GM18499 (cell line): ENCODE measurements around the gene WIPI1.
"Not testable (repeated sequence)": the region's sequence is repeated elsewhere in the genome, so short reads cannot be mapped to it uniquely, and the experiment has no call there.

Experiments
- ATAC-seq: cut with Tn5 transposase; IDR thresholded peaks from one replicate; pipeline ENCODE4 v1.9.1; 2021; ENCODE audit warnings: moderate number of reproducible peaks; ENCODE audit not compliant: insufficient read depth, unreplicated experiment

The WIPI1 gene

GRCh38 chr17:68457168-68457538, at the start of gene WIPI1:
WIPI1 (minus strand) TSS chr17:68457496; CDS start chr17:68457421, 75 bp downstream.
- ATAC-seq = peak; percentile 6

- no peak for ATAC-seq
Measured at GRCh38 chr17:68505951-68506350, 48.7 kb upstream of the WIPI1 start.

DNA sequence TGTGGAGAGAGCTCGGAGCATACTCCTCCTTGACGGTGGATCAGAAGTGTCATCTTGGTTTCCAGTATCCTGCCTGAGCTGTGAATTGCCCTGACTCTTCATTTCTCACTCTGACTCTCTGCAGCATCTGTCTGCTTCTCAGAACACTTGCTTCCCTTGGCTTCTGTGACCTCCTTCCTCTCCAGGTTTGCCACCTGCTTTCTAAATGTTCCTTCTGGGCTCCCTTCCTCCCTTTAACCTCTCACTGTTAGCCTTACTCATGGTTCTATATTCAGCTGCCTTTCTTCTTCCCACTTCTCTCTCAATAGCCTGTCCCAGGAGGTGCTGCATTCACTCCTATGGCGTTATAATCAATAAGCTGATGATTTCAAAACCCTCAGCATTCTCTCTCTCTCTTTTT, 43.8 kb upstream of the WIPI1 start:
- ATAC-seq = no peak

DNA sequence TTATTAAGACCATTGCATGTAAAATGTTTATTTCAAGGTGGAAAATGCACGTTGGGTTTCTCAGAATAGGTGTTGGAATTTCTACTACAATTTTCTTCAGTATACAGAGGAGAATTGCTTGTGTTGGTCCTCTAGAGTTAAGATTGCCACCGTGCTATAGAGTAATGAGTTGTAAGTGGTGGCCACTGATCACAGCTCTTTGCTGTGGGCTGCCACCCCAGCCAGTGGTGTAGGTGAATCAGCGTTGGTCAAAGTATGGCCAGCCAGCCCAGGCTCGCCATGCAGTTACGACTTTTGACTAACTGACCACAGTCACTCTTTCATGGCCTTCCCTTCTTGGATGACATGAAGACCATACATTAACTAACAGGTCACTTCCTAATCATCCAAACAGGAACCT, 42.3 kb upstream of the WIPI1 start:
- no peak for ATAC-seq

GRCh38 chr17:68498479-68499326, 41.4 kb upstream of the WIPI1 start:
- ATAC-seq = peak; percentile 4

- ATAC-seq = peak; percentile 94
Measured at GRCh38 chr17:68497885-68498319, 40.6 kb upstream of the WIPI1 start.

DNA sequence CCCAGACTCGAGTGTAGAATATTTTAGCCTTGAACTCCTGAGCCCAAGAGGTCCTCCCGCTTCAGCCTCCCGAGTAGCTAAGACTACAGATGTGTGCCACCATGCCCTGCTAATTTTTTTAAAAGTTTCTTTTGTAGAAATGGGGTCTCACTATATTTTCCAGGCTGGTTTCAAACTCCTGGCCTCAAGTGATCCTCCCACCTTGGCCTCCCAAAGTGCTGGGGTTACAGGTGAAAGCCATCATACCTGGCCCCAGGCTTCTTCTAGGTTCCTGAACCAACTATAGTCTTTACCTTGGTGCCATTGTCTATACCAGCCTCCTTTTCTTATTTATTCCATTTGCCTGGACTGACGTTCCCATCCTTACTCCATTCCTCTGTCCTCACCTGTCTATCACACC, 37.8 kb upstream of the WIPI1 start:
- no peak for ATAC-seq

DNA sequence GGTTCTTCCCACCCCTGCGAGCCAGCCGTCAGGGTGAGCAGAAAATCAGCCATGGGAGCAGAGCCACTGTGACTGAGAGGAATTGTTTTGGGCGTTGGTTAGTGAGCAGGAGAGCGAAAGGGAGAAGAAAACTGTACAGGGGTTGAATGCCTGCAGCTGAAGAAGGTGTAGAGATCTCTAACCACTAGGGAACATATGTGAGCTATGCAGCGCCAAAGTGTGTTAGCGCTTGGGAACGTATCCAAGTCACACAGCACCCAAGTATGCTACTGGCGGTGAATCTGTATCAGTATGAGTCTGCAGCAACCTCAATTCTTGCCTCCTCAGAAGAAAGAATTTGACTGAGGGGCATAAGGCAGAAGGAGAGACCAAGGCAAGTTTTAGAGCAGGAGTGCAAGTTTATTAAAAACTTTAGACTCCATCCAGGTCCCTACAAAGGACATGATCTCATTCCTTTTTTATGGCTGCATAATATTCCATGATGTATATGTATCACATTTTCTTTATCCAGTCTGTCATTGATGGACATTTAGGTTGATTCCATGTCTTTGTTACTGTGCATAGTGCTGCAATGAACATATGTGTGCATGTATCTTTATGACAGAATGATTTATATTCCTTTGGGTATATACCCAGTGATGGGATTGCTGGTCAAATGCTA, 35.2 kb upstream of the WIPI1 start:
- not testable (repeated sequence) for ATAC-seq

DNA sequence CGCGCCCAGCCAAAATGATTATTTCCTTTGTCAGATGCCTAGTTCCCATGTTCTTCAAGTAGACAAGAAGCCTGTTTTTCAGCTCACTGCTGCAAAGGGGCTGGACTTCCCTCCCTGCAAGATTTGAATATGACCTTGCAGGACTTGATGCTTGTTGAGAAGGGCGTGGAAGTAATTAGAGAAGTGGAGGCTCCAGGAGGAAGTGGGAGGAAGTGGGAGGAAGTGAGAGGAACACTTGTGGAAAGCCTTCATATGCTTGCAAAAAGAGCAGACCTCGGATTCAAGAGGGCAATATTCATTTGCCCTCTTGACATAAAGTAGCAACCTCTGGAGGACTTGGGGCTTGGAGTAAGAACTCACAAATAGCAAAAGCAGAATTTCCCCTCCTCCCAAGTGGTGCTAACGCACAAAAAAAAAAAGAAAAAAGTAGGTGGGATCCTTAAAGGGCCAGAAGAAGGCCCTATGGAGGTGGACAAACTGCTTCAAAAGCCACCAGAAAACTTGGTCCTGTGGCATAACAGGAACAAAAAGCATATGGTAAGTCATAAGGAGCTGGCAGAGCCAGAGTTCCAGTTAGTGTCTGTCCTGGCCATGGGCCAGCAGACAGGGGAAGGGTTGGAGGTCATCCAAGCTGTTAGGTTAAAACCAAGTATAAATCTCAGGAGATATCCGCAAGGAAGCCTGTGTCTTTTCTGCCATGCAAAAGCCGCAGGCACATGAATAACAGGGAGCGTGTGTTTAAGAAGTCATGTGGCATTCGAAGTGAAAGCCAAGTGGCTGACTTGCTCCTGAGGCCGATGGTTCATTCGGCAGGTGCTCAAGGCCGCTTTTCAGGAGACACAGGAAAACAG, 34.3 kb upstream of the WIPI1 start:
- no peak for ATAC-seq

- ATAC-seq = no peak
Measured at GRCh38 chr17:68489919-68490318, 32.6 kb upstream of the WIPI1 start.

DNA sequence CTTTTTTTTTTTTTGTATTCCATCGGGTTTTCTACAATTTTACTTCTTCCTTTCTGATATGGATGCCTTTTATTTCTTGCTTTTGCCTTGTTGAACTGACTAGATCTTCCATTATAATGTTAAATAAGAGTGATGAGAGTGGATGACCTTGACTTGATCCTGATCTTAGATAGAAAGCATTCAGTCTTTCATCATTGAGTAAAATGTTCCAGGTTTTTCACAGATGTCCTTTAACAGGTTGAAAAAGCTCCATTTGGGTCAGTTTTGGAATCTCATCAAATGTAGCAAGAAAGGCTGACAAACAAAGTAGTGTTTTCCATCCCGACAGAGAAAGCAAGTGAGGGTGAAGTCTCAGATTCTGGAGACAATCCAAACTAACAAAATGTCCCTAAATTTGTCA, 27.2 kb upstream of the WIPI1 start:
- no peak for ATAC-seq

DNA sequence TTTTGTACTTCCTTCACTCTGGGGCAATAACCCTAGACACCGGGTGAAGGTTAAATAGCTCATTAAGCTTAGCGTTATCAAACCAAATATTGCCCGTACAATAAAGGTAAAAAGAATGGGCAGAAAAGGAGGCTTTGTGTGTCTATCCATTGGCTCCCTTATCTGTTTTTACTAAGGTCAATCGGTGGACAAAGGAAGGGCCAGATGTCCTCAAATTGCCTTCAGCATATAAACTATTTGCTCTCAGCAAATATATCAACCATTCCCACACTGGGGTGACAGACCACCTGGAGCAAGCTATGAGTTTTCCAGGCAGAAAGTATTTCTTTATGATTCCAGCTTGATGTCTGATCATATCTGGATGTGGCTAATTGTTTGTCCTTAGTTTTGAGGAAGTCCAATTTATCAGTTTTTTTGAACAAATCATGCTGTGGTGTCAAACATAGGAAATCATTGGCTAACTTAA, 25.3 kb upstream of the WIPI1 start:
- ATAC-seq = no peak

DNA sequence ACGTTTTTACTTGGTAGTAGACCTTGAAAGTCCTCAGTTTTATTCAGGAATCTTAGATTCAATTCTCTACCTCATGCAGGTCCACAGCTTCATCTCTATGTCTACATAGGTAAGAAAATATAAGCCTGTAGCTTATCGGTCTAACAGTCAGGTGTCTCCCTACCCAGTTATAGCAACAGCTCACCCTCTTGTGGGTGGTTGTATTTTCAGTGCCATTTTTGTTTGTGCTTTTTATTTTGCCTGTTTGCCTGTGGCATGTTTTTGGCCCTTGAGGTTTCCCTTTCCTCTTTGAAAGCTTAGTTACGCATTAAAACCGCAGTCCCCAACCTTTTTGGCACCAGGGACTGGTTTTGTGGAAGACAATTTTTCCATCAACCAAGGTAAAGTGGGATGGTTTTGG, 23.6 kb upstream of the WIPI1 start:
- ATAC-seq = no peak

- no peak for ATAC-seq
Measured at GRCh38 chr17:68470961-68471360, 13.7 kb upstream of the WIPI1 start.

DNA sequence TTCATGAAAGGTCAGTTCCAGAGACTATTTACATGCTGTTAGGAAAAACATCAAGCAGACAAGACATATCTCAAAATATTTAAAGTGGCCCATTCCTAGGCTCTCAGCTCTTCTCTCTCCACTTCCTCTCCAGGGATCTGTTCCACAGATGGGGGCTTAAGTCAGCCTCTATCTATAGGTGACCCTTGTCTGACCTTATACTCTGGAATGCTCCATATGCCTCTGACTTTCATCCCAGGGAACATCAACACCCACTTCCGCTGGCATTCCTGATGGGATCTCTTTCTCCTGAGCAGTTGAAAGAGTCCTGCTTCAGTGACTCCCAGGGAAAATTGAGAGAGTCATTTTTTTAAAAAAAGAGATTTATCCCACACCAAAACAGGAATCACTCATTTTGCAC, 11.5 kb upstream of the WIPI1 start:
- no peak for ATAC-seq

DNA sequence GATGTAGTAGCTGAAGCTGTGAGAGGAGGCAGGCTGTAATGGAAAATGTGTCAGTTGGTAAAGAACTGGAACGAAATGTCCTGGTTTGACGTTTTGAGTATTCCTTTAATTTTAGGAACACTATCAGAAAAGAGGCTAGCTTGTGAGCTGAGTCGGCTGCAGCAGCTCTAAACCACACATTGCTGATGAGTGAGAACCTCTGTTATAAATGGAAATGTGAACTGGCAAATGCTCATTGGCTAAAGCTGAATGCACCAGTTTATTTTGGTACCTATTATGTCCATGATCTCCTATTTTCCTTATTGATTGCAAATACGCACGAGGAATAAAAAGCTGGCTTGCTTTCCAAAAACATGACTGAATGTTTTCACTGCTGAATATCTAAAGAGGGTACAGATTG, 11.0 kb upstream of the WIPI1 start:
- ATAC-seq = no peak

DNA sequence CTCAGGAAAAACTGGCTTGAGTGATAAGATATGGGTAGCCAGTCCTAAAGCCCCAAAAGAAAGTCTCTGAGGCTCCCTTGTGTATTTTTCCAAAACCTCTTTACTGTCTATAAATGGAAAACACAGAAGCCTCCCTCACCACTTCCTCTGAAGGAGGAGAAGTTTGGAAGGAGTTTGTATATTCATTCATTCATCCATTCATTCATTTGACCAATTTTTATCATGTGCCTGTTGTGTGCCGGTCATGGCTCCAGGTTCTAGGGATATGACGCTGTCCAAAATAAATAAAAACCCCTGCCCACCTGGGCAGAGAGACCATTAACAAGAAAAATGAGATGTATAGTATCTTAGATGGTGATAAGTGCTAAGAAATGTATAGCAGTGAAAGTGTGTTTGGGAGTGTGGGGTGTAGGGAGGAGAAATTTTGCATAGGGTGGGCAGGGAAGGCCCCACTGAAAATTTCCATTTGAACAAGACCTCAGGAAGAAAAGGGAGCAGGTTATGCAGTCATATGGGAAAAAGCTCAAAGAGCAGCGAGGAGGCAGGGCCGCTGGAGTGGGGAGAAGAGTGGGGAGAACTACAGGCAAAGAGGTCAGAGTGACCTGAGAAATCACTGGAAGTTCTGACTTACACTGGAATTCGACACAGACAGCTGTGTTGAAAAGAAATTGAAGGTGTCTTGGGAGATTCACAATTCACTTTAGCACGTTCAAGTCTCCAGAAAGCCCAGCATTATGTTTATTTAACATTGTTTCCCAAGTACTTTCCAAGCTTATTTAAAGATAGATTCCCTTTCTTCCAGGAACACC, 6.1 kb upstream of the WIPI1 start:
- ATAC-seq = no peak

DNA sequence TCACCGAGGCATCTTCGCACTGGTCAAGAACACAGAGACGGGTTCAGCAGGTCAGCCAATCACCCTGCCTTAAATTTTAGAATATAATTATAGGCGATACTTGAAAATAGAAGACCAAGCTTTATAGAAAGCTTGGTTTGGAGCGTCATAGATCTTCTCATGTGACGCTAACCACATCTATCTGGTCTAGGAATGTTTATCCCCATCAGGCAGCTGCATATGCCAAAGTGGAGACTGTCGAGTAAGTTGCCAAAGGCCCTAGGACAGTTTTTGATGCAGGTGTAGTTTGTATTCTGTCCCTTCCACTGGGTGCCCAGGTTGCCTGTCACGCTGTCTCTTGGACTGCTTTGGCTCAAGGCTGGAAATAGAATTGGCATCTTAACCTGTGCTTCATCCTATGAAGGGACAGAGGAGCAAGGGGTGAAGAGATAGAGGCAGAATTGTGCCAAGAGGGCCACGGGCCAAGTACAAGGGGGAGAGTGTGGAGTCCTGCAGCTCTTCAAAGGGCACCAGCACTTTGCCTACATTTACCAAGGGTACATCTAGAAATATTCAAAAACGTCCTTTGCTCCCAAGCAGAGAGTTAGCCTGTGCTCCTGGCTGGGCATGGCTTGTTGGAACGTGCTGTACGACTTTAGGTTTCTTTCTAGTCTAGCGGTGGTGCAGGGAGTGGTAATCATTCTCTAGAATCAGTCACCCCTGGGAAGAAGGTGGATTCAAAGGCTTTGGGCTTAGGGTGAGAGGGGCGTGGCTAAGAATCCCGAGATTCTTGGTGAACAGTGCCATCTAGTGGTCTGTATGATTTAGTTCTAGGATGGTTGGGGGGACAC, 5.3 kb upstream of the WIPI1 start:
- ATAC-seq = no peak

- ATAC-seq = no peak
Measured at GRCh38 chr17:68461589-68461988, 4.3 kb upstream of the WIPI1 start.
